Hematopoietic multipotent progenitor cell treated with erythropoietin and hydrocortisone succinate and interleukin-3 and kit ligand, for 8 days (in vitro differentiated cells): ENCODE measurements around the gene CCBE1.
"Not testable (repeated sequence)": the region's sequence is repeated elsewhere in the genome, so short reads cannot be mapped to it uniquely, and the experiment has no call there.

Experiments
- DNase-seq: peaks from one replicate; pipeline ENCODE4 v3.0.0-alpha.2; 2015

Gene CCBE1

GRCh38 chr18:59675346-59675745 is 21.9 kb downstream of the CCBE1 start:
- no peak for DNase-seq

- no peak for DNase-seq
Measured at GRCh38 chr18:59674903-59675270, 22.3 kb downstream of the CCBE1 start.

- DNase-seq = no peak
Measured at GRCh38 chr18:59674186-59674902, 22.9 kb downstream of the CCBE1 start.

- DNase-seq = no peak
Measured at GRCh38 chr18:59672235-59672711, 24.9 kb downstream of the CCBE1 start.

GRCh38 chr18:59671551-59671950 is 25.7 kb downstream of the CCBE1 start:
- DNase-seq = no peak

- no peak for DNase-seq
Measured at GRCh38 chr18:59669872-59670657, 27.2 kb downstream of the CCBE1 start.

- DNase-seq = no peak
Measured at GRCh38 chr18:59667488-59667887, 29.7 kb downstream of the CCBE1 start.

GRCh38 chr18:59666007-59666402 is 31.2 kb downstream of the CCBE1 start:
- DNase-seq = not testable (repeated sequence)

GRCh38 chr18:59665057-59666006 is 31.9 kb downstream of the CCBE1 start:
- no peak for DNase-seq

GRCh38 chr18:59664329-59664728 is 32.9 kb downstream of the CCBE1 start:
- DNase-seq = no peak

DNA sequence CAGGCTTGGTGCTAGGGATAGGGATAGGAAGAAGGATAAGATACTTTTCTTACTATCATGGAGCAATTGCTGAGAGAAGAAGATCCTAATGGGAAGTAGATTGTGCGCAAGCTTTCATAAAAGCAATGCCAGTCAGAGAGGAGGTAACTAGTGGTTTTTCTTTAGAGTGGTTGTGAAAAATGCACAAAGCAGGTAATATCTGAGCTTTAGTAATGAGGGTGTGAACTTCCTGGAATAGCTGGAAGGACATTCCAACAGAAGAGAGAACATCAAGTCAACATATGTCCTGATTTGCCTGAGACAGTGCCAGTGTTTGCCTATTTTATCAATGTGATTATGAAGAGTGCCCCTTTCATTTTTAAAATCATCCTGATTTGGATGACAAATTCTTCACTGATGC is 34.1 kb downstream of the CCBE1 start:
- DNase-seq = no peak

DNA sequence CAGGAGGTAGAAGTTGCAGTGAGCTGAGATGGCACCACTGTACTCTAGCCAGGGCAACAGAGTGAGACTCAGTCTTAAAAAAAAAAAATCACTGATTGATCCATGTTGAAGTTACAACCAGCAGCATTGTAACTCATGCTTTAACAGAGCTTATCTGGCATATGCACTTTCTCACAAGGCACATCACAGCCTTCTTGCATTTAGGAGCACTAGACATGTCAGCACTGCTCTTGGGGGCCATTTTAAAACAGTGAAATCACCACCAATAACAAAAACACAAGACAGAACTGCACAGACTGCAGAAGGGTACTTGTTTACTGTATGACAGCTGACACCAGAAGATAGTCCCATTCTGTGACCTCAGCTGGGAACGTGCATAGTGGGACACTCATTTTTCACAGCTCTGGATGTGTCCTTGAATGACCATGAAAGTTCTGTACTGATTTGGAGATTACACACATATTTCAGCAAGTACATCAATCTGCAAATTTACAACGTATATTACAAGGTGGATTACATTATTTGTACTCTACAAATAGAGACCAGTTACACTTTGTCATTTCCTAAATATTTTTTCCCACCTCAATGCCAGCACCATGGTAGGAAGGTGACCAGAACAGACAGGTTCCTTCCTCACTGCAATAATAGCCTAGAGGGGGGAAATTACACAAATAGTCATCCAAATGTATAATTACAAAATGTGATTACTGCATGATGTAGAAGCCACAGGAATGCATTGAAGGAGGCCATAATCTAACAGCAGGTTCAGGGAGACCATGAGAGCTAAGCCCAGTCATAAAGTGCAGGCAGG is 35.1 kb downstream of the CCBE1 start:
- no peak for DNase-seq

- no peak for DNase-seq
Measured at GRCh38 chr18:59660786-59661743, 36.2 kb downstream of the CCBE1 start.

GRCh38 chr18:59660366-59660765 is 36.9 kb downstream of the CCBE1 start:
- no peak for DNase-seq

GRCh38 chr18:59659508-59660170 is 37.6 kb downstream of the CCBE1 start:
- DNase-seq = no peak

DNA sequence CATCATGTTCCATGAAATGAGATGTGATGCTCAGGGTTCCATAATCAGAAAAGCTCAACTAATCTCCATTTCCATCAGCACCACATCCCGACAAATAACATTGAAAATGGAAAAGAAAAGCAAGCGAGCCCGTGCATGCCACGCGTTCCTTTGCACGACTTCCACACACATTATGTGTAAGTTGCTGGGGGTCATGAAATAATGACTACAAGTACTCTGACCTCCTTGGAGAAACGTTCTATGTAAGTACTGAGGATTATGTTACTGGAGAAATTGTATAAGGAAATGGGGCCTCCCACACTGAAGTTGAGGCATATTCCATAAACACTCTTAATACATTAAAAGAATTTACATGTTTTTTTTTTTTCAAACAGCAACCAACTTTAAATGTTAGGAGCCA is 38.3 kb downstream of the CCBE1 start:
- DNase-seq = no peak

- DNase-seq = no peak
Measured at GRCh38 chr18:59657012-59657411, 40.2 kb downstream of the CCBE1 start.

- DNase-seq = no peak
Measured at GRCh38 chr18:59656373-59656887, 40.8 kb downstream of the CCBE1 start.

GRCh38 chr18:59655676-59656075 is 41.5 kb downstream of the CCBE1 start:
- DNase-seq = no peak

DNA sequence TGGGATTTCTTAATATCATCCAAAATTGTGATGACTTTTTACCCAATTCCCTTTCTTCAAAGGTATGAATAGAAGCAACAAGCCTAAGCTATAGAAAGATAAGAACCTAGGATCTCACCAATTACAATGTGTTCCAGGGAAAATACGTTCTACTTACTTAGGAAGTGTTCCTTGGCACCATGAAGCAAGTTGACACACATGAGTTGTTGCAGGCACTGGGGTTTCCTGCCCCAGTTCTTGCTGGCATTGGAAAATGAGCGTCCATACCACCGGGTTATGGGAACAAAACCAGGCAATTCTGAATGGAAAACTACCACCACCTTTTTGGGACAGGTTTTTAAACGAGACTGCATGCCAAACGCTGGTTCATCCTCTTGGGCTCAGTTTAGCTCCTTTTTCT is 46.2 kb downstream of the CCBE1 start:
- DNase-seq = no peak
